ENCODE measurements around the gene EIF3K.

DNA sequence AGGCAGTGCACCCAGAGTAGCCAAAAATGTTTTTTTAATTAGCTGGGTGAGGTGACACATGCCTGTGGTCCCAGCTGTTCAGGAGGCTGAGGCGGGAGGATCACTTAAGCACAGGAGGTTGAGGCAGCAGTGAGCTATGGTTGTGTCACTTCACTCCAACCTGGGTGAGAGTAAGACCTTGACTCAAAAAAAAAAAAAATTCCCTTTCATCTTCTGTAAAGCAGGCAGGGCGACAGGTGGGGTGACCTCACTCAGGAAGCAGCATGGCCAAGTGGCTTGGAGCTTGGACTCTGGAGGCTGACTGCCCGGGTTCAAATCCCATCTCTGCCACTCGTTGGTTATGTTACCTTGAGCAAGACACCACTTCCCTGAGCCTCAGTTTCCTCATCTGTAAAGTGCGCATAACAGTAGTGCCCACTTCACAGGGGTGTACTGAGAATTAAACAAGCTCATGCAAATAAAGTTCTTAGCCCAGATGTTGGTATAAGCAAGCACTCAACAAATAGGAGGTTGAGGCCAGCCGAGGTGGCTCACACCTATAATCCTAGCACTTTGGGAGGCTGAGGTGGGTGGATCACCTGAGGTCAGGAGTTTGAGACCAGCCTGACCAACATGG is 49.5 kb upstream of the EIF3K start:
- TF ChIP-seq POLR2AphosphoS5 (IDR thresholded peaks at IDR 0.05; ENCODE audit: borderline replicate concordance, low read depth, low read length) (no peak), FOXP2 (optimal IDR thresholded peaks at IDR 0.05; ENCODE audit: control extremely low read depth, extremely low read length, insufficient read depth) (no peak), EZH2 (IDR thresholded peaks at IDR 0.05) (no peak)

Data from SK-N-MC (cell line).